Peyer's patch (tissue), 4 donors: ENCODE results near the gene LRIG1. TPM values are rescaled to one million over a fixed set of nuclear protein-coding genes. Genes with fewer than 3 reads are reported as not detected.

Source experiments
- DNase-seq, 3 donors: peaks; one replicate each; pipeline ENCODE4 v3.0.0-alpha.2; 2017 to 2019
- H3K27ac ChIP-seq, 4 donors: fragments of 200-600 bp; sonication (generic); one replicate each; pipeline ENCODE4 v1.5.1; 2016 to 2019
- H3K27me3 ChIP-seq, 2 donors: fragments of 200-600 bp; sonication (generic); one replicate each; pipeline ENCODE4 v1.5.1; 2019
- H3K36me3 ChIP-seq, 3 donors: fragments of 200-600 bp; sonication (generic); one replicate each; pipeline ENCODE4 v1.5.1; 2016 to 2019
- H3K4me1 ChIP-seq, 4 donors: fragments of 200-600 bp; sonication (generic); one replicate each; pipeline ENCODE4 v1.5.1; 2016 to 2019
- H3K4me3 ChIP-seq, 4 donors: fragments of 200-600 bp; sonication (generic); 1 replicate in 3 of 4; 2 replicates in 1 of 4; pipeline ENCODE4 v1.5.1; 2016 to 2019; ENCODE audit warnings: mild to moderate bottlenecking in 1 of 4
- H3K9me3 ChIP-seq, 4 donors: fragments of 200-600 bp; sonication (generic); one replicate each; pipeline ENCODE4 v1.5.1; 2016 to 2019; ENCODE audit warnings: mild to moderate bottlenecking in 1 of 4
- POLR2A ChIP-seq, 2 donors: fragments of 450-650 bp; IDR thresholded peaks; one replicate each; pipeline ENCODE4 v1.5.1; 2017; ENCODE audit warnings: antibody characterized with exemption in 2 of 2, mild to moderate bottlenecking in 2 of 2, moderate library complexity in 2 of 2
- total RNA-seq, 4 donors: library from RNA; depleted of rRNA; stranded (reverse); fragments of >200 nt; gene quantifications; one replicate each; pipeline ENCODE4 v1.1.0, GENCODE V29; 2016
- TF ChIP-seq, protein P1 (sequence below), 6 experiments: fragments of 450-650 bp in 4 of 6; fragments of 200-600 bp in 2 of 6; sonication (generic) in 1 of 6; IDR thresholded peaks; one replicate each; pipeline ENCODE4 v1.5.1; 2017 to 2019; ENCODE audit warnings: antibody characterized with exemption in 6 of 6, mild to moderate bottlenecking in 3 of 6, moderate library complexity in 1 of 6

The LRIG1 gene
- total RNA-seq, 4 donors from 2014 or later, result 28.5 to 65.2 (median 59.2) TPM

GRCh38 chr3:66427951-66428474, 72.8 kb downstream of the LRIG1 start:
- no peaks in the 10 kb centered on the region for H3K27me3 ChIP-seq
- no peak overlapping the region for H3K4me3 ChIP-seq
- no peak for DNase-seq
- peak overlapping the region in 2 of 4 donors; percentile 10 to 67 for H3K27ac ChIP-seq
- TF ChIP-seq POLR2A (IDR thresholded peaks at IDR 0.05), result no peak
- TF ChIP-seq, protein P1, sequence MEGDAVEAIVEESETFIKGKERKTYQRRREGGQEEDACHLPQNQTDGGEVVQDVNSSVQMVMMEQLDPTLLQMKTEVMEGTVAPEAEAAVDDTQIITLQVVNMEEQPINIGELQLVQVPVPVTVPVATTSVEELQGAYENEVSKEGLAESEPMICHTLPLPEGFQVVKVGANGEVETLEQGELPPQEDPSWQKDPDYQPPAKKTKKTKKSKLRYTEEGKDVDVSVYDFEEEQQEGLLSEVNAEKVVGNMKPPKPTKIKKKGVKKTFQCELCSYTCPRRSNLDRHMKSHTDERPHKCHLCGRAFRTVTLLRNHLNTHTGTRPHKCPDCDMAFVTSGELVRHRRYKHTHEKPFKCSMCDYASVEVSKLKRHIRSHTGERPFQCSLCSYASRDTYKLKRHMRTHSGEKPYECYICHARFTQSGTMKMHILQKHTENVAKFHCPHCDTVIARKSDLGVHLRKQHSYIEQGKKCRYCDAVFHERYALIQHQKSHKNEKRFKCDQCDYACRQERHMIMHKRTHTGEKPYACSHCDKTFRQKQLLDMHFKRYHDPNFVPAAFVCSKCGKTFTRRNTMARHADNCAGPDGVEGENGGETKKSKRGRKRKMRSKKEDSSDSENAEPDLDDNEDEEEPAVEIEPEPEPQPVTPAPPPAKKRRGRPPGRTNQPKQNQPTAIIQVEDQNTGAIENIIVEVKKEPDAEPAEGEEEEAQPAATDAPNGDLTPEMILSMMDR (IDR thresholded peaks at IDR 0.05), result no peak
- peaks cover 0 to 38% (median 0%) of the 10 kb centered on the region in 4 donors for H3K4me1 ChIP-seq
- H3K36me3 ChIP-seq, result no peaks in the 10 kb centered on the region
- H3K9me3 ChIP-seq, result no peaks in the 10 kb centered on the region

- no peak overlapping the region for H3K27ac ChIP-seq
- H3K4me1 ChIP-seq, result peaks cover 0 to 32% (median 0%) of the 10 kb centered on the region in 4 donors
Observed at GRCh38 chr3:66427352-66427751, 73.5 kb downstream of the LRIG1 start.

GRCh38 chr3:66426135-66426534, 74.7 kb downstream of the LRIG1 start:
- Histone ChIP-seq H3K4me3 (no peak overlapping the region), H3K4me1 (peaks cover 0 to 28% (median 0%) of the 10 kb centered on the region in 4 donors), H3K36me3 (no peaks in the 10 kb centered on the region), H3K9me3 (peaks cover 0 to 13% (median 5%) of the 10 kb centered on the region in 4 donors), H3K27ac (no peak overlapping the region), H3K27me3 (no peaks in the 10 kb centered on the region)
- TF ChIP-seq, protein P1 (IDR thresholded peaks at IDR 0.05), result no peak
- TF ChIP-seq POLR2A (IDR thresholded peaks at IDR 0.05), result no peak
- DNase-seq, result no peak

More at GRCh38 chr3:66427352-66427751, 73.5 kb downstream of the LRIG1 start:
- H3K36me3 ChIP-seq, result no peaks in the 10 kb centered on the region
- H3K27me3 ChIP-seq, result no peaks in the 10 kb centered on the region
- H3K9me3 ChIP-seq, result peaks cover 0 to 5% (median 0%) of the 10 kb centered on the region in 4 donors
- TF ChIP-seq POLR2A (IDR thresholded peaks at IDR 0.05), result no peak
- TF ChIP-seq, protein P1 (IDR thresholded peaks at IDR 0.05), result no peak
- no peak overlapping the region for H3K4me3 ChIP-seq
- no peak for DNase-seq

DNA sequence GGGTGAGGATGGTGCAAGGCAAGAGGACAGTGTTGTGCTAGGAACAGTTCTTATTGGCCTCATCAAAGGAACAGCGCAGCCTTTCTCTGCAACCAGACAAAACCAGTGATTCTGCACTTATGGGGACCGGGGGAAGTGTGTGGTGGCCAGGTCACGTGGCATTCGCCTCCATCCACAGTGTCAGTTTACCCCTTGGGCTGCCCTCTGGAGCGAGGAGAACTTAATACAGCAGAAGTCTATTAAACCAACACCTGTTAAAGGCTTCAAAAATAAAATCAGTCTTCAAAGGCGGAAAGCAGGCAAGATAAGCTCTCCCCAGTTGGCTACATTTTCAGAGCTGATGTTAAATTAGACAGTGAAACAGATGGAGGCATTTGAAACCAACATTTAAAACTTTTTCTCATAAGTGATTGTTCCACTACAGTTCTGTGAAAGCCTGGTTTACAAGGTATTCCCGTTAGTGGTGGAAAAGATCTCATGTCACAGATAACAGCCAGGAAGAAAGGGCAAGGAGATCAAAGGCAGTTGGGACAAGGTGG, 75.2 kb downstream of the LRIG1 start:
- Histone ChIP-seq H3K36me3 (no peaks in the 10 kb centered on the region), H3K27ac (peak overlapping the region in 2 of 4 donors; percentile 22 to 28), H3K4me3 (no peak overlapping the region), H3K27me3 (no peaks in the 10 kb centered on the region), H3K4me1 (peaks cover 0 to 28% (median 0%) of the 10 kb centered on the region in 4 donors), H3K9me3 (peaks cover 0 to 13% (median 5%) of the 10 kb centered on the region in 4 donors)
- no peak for DNase-seq
- TF ChIP-seq POLR2A (IDR thresholded peaks at IDR 0.05), result no peak
- TF ChIP-seq, protein P1 (IDR thresholded peaks at IDR 0.05), result no peak

DNA sequence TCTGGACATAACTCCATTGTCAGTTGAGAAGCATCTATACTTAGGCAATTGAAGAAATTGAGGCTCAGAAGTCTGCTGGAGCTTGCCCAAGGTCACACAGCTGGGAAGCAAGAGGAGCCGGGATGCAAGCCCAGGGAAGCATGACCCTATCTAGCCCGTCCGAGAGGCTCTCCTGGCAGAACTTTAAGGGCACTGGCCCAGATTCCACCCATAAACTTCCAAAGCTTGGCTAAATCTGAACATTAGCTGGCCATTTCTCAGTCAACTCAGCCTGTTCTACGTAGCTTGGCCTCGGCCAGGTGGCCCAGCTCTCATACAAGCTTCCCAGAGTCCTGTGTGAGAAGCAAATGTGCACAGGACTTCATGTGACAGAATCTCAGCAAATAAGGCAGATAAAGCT, 75.8 kb downstream of the LRIG1 start:
- H3K9me3 ChIP-seq, result peaks cover 0 to 13% (median 5%) of the 10 kb centered on the region in 4 donors
- H3K4me3 ChIP-seq, result no peak overlapping the region
- H3K27me3 ChIP-seq, result no peaks in the 10 kb centered on the region
- H3K27ac ChIP-seq, result peak overlapping the region in 2 of 4 donors; percentile 22 to 28
- DNase-seq, result no peak
- TF ChIP-seq, protein P1 (IDR thresholded peaks at IDR 0.05), result no peak
- no peak for TF ChIP-seq POLR2A (IDR thresholded peaks at IDR 0.05)
- peaks cover 0 to 24% (median 0%) of the 10 kb centered on the region in 4 donors for H3K4me1 ChIP-seq
- no peaks in the 10 kb centered on the region for H3K36me3 ChIP-seq
